Astrocyte of the hippocampus (primary cell): ENCODE measurements around the gene GBP5.
"Not testable (repeated sequence)": the region's sequence is repeated elsewhere in the genome, so short reads cannot be mapped to it uniquely, and the experiment has no call there.

Source experiments
- DNase-seq: peaks from one replicate; pipeline ENCODE4 v3.0.0; 2011; ENCODE audit warnings: low read depth, low spot score

GBP5 gene

DNA sequence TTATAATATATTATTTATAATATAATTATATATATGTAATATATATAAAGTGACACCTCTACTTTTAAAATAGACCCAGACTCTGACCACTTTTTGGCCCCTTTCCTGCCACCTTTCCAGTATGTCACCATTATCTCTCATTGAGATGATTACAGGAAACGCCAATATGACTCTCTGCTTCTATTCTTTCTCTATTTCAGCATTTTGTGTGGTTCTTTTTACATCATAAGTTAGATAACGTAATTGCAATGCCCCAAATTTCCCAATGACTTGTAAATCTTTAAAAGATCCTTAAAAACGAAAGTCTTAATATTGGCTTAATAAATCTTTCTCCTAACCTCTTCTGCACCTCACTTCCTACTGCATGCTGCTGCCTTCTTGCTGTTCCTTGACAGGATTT, 8.1 kb upstream of the GBP5 start:
- no peak for DNase-seq

- DNase-seq, result no peak
Measured at GRCh38 chr1:89279011-89279466, 6.4 kb upstream of the GBP5 start.

- no peak for DNase-seq
Measured at GRCh38 chr1:89277725-89278124, 5.1 kb upstream of the GBP5 start.

DNA sequence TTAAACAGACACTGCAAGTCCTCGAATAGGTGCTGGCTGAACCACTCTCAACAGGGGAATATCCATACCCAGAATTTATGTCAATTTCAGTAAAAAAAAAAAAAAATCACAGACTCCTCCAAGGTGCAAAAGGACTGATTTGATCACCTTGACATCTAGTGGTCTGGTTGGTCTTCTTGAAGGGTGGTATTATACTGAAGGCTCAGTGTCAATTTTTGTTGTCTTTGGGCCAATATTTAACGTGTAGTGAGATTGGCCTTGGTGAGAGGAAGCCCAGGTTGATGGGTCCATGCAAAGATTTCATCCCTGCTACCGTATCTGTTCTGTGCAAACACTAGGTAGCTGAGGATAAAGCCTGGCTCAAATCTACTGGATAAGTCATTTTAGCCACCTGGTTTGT, 4.0 kb upstream of the GBP5 start:
- DNase-seq, result no peak

DNA sequence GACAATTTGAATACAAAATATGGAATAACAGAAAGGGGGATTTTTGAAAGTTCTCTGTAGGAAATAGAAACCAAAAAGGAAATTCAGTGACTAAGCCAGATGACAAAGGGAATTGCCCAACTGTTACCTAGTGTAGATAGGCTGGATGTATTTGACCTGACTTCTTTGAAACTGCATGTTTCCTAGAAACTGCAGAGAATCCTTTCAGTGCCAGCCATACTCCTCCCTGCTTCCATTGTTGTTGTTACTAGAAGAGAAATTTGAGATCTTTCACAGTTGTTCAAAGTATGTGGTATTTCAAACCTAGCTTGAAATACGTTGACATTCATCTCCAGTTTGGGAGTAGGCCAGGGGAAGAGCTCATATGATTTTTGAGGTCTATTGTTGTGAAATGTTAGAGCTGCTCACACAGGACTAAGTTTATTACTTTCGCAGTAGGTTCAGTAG, 1.8 kb upstream of the GBP5 start:
- peak; percentile 56 for DNase-seq

GRCh38 chr1:89273324-89273778, 691 bp upstream of the GBP5 start:
- no peak for DNase-seq

DNA sequence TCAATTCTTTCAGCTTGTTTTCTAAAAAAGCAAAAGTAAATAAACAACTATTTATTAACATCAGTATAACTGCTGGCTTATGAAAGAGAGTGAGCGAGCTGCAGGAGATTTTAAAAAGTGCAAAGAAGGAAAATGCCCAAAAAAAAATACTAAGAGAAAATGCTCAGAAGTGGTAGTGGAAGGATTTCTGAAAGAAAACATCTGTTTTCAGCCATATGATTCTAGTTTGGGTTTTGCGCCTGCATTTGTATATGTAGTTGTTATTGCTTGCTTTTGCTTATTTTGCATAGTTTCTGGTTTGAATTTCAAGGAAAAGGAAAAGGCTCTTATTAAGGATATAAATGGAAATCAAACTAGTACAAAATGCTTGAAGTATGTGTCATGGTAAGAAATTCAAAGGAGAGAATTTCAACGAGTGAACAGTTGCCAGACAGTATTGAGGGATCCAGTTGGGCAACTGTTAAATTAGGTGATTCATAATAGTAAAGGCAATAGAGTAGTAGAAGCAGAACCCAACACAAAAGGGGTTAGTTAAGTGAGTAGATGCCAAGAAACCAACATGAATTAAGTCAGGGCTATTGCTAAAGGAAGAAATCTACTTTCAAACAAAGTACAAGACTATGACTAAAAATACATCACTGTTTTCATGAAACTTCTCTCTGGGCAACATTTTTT, 1.2 kb downstream of the GBP5 start:
- DNase-seq, result peak; percentile 87

DNA sequence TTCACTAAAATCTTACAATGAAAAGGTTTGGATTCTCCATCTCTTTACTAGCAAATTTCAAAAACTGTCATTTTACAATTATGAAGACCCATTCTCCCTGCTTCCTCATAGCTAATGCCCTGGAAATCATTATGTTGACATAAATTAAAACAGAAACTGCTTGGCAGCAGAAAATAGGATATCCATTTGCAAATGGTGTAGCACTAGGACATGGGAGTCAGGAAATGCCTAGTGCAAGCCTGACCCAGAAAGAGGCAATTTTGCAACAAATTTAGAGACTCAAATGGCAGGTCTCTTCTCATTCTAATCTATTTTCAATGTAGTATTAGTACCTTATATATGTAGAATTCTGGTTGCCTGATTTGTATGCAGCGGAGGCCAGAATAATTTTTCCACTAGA, 2.2 kb downstream of the GBP5 start:
- no peak for DNase-seq

- DNase-seq, result no peak
Measured at GRCh38 chr1:89269277-89269676, 3.4 kb downstream of the GBP5 start.

DNA sequence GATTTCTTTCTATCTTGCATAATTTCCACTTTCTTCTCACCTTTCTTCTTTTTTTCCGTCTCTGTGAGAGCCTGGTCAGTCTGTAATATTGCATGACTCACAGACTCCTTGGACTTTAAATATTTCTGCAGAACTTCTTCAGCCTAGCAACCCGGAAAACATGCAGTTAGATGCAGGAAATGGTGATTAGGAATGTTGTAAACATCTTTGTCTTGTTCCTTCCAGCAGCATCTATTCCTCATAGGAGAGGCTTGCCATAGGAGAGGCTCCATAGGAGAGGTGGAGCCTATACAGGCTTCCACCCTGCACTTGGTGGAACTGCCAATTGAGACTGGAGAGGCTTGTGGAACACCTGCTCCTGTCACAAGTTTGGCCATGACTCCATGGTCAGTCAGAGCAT, 10.0 kb downstream of the GBP5 start:
- peak; percentile 54 for DNase-seq

DNA sequence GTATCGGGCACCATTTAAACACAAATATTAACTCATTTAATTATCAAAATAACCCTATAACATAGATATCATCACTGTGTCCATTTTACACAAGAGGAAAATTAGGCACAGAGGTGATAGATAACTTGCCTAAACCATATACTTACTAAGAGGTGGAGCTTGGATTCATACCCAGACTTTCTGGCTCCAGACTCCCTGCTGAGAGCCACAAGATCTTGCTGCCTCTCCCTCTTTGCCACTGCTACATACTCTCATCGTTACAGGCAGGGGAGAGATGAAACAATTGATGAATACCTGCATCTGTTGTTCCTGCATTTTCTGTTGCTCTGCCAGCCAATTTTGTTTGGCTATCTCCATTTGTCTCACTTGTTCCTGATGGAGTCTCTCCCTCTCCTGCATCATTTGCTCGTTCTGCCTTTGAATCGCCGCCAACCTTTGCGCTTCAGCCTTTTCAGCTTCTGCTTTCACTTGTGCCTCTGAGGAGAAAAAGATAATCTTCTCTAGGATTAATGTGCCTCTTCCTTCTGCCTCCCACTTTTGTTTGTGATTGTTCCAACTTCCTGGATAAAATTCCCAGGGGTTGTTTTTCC, 10.6 kb downstream of the GBP5 start:
- DNase-seq, result peak; percentile 53

DNA sequence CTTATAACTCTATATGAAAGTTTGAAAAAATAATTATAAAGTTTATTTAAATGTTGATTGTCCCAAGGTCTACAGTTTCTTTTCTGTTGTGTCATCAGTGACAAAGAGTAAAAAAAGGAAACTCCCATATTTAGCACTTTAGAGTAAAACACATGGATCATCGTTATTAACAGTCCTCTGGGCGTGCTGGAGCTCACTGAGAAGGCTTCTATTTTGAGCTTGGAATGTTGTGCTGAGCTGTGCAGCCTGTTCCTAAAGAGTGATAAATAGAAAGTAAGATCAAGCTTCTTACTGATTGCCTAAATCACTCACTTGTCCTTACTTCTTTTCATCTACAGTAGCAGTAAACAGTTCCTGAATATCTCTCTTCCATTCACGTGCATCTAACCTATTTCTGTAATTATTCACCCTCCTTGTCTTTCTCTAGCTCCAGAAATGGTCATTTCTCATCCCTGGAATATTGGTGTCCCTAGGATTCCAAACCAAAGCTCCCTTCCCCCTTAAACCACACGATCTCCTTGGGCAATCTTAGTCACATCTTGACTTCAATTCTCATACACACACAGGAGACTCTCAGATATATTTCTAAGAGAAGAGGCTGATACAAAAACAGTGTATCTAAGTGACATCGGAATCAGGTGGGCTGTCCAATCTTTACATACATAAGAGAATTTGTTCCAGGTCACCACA, 11.9 kb downstream of the GBP5 start:
- DNase-seq, result peak; percentile 49

DNA sequence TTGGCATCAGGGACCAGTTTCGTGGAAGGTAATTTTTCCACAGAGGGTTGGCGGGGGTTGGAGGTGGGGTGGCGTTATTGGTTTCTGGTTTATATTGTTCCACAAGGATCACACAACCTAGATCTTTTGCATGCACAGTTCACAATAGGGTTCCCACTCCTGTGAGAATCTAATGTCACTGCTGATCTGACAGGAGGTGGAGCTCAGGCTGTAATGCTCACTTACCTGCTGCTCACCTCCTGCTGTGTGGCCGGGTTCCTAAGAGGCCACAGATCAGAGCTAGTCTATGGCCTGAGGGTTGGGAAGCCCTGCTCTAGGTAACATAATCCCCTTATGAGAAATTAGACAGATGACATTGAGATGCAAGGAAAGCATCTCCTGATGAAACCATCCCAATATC, 12.6 kb downstream of the GBP5 start:
- DNase-seq, result no peak

DNA sequence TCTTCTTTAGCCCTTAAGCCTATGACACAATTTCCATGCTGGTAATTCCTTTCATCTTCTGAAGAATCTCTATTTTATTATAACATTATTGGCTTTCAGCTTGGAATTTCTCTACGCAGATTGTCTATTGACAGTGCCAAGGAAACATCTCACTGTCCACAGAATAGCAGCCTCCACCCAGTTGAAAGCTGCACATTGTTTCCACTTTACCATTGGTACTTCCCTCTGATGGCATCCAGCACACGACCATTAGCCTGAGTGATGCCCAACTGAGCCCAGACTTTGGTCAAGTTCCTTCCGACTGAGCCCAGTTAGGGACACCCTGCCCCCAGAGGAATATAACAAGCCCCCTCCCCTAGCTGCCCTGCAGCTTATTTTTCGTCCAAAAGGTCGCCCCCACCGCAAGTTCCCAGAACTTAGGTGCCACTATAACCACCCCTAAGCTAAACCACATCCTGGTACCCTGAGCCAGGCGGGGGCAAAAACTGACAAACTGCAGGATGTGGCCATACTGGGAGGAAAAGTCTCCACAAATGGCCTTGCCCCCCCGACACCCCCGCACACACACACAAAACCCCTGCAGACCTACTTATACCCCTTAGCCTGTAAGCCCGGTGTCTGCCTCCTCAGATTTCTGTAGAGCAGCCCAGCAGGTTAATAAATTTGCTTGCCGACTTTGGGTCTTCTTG, 13.2 kb downstream of the GBP5 start:
- no peak for DNase-seq

GRCh38 chr1:89257041-89257440, 15.6 kb downstream of the GBP5 start:
- no peak for DNase-seq

- DNase-seq, result not testable (repeated sequence)
Measured at GRCh38 chr1:89255581-89255980, 17.1 kb downstream of the GBP5 start.

DNA sequence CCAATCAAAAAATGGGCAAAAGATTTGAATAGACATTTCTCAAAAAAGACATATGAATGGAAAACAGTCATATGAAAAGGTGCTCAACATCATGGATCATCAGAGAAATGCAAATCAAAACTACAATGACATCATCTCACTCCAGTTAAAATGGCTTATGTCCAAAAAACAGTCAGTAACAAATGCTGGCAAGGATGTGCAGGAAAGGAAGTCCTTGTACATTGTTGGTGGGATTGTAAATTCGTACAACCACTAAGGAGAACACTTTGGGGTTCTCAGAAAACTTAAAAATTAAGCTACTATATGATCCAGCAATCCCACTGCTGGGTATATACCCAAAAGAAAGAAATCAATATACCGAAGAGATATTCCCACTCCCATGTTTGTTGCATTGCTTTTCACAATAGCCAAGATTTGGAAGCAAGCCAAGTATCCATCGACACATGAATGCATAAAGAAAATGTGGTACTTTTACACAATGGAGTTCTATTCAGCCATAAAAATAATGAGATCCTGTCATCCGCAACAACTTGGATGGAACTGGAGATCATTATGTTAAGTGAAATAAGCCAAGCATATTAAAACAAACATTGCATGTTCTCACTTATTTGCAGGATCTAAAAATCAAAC, 17.9 kb downstream of the GBP5 start:
- DNase-seq, result peak; percentile 82

DNA sequence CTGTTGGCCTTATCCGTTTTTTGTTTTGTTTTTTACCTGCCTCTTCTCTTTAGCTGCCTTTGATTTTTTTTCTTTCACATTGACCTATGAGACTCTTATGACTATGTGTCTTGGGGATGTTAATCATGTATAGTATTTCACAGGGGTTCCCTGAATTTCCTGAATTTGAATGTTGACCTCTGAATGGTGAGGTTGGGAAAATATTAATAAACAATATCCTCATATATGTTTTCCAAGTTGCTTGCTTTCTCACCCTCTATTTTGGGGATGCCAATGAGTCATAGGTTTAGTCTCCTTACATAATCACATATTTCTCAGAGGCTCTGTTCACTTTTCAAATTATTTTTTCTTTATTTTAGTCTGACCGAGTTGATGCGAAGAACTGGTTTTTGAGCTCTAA, 29.6 kb downstream of the GBP5 start:
- DNase-seq, result no peak
